Colonic mucosa (tissue), 4 donors: Measurements from ENCODE around the gene TRPT1. TPM values are rescaled to one million over a fixed set of nuclear protein-coding genes. Genes with fewer than 3 reads are reported as not detected.

Experiments
- DNase-seq: peaks from one replicate; pipeline ENCODE4 v3.0.0-alpha.2; 2020
- H3K27ac ChIP-seq: fragments of 200-600 bp; one replicate; pipeline ENCODE4 v1.8.0; 2021
- H3K27me3 ChIP-seq: fragments of 200-600 bp; one replicate; pipeline ENCODE4 v1.8.0; 2021
- H3K36me3 ChIP-seq: fragments of 200-600 bp; one replicate; pipeline ENCODE4 v1.8.0; 2021
- H3K4me1 ChIP-seq: fragments of 200-600 bp; one replicate; pipeline ENCODE4 v1.8.0; 2021; ENCODE audit warnings: mild to moderate bottlenecking
- H3K4me3 ChIP-seq: fragments of 200-600 bp; one replicate; pipeline ENCODE4 v1.8.0; 2021
- H3K9ac ChIP-seq, 2 donors: one replicate each; pipeline ENCODE4 v1.7.0; 2013; ENCODE audit warnings: control low read depth in 2 of 2, low read depth in 2 of 2, low read length in 2 of 2
- H3K9me3 ChIP-seq: fragments of 200-600 bp; one replicate; pipeline ENCODE4 v1.8.0; 2021
- CTCF ChIP-seq: fragments of 200-600 bp; IDR thresholded peaks from one replicate; pipeline ENCODE4 v1.8.0; 2022; ENCODE audit warnings: antibody characterized with exemption, mild to moderate bottlenecking
- intact Hi-C: fragments of 100-400 bp; cut with DNase I; formaldehyde crosslinking; loops from one replicate; pipeline ENCODE4 v1.14.1; 2022
- total RNA-seq, 2 donors: library from RNA; stranded (reverse); fragmentation: NEBNext Ultra II Directional in 1 of 2; extraction: Animal tissue kit (Norgen Biotek cat#: 25700) in 1 of 2; gene quantifications; one replicate each; pipeline ENCODE4 v1.2.1, GENCODE V29; 2021
- donor health status: healthy.
- donor health status: DM: no; HTN: no; CAD: no.
- donor health status: DM: no; HTN: no; CAD: no.

TRPT1 gene
- total RNA-seq, 2 donors from 2014 or later: 52.3 to 63.6 TPM

GRCh38 chr11:64261556-64262080 lies 35.6 kb upstream of the TRPT1 start:
- Histone ChIP-seq H3K27me3 (no peaks in the 10 kb centered on the region), H3K4me1 (no peaks in the 10 kb centered on the region), H3K36me3 (peaks cover 31% of the 10 kb centered on the region), H3K9me3 (no peaks in the 10 kb centered on the region), H3K4me3 (no peak overlapping the region), H3K27ac (no peak overlapping the region), H3K9ac (no peak overlapping the region)
- DNase-seq: no peak
- intact Hi-C loops: no loop called here
- no peak for TF ChIP-seq CTCF

GRCh38 chr11:64260147-64260708 lies 34.2 kb upstream of the TRPT1 start:
- intact Hi-C loops: no loop called here
- no peaks in the 10 kb centered on the region for H3K9me3 ChIP-seq
- H3K4me1 ChIP-seq: no peaks in the 10 kb centered on the region
- H3K27ac ChIP-seq: no peak overlapping the region
- no peak overlapping the region for H3K4me3 ChIP-seq
- TF ChIP-seq CTCF: no peak
- DNase-seq: no peak
- peaks cover 27% of the 10 kb centered on the region for H3K36me3 ChIP-seq
- no peaks in the 10 kb centered on the region for H3K27me3 ChIP-seq
- no peak overlapping the region for H3K9ac ChIP-seq

GRCh38 chr11:64259533-64260067 lies 33.6 kb upstream of the TRPT1 start:
- TF ChIP-seq CTCF: no peak

GRCh38 chr11:64258946-64259532 lies 33.1 kb upstream of the TRPT1 start:
- intact Hi-C loops: no loop called here
- H3K36me3 ChIP-seq: peaks cover 20% of the 10 kb centered on the region
- no peak for DNase-seq

More at GRCh38 chr11:64259533-64260067, 33.6 kb upstream of the TRPT1 start:
- Histone ChIP-seq H3K4me3 (no peak overlapping the region), H3K9ac (no peak overlapping the region), H3K9me3 (no peaks in the 10 kb centered on the region), H3K27me3 (no peaks in the 10 kb centered on the region), H3K4me1 (no peaks in the 10 kb centered on the region), H3K27ac (no peak overlapping the region), H3K36me3 (peaks cover 21% of the 10 kb centered on the region)
- intact Hi-C loops: no loop called here
- DNase-seq: no peak

GRCh38 chr11:64258356-64258755 lies 32.4 kb upstream of the TRPT1 start:
- Histone ChIP-seq H3K4me3 (no peak overlapping the region), H3K27ac (no peak overlapping the region), H3K27me3 (no peaks in the 10 kb centered on the region), H3K9ac (no peak overlapping the region), H3K36me3 (peaks cover 14% of the 10 kb centered on the region), H3K4me1 (peaks cover 1% of the 10 kb centered on the region), H3K9me3 (no peaks in the 10 kb centered on the region)
- intact Hi-C loops: no loop called here
- TF ChIP-seq CTCF: no peak
- no peak for DNase-seq

More at GRCh38 chr11:64258946-64259532, 33.1 kb upstream of the TRPT1 start:
- no peak overlapping the region for H3K27ac ChIP-seq
- H3K9me3 ChIP-seq: no peaks in the 10 kb centered on the region
- no peak overlapping the region for H3K9ac ChIP-seq
- no peaks in the 10 kb centered on the region for H3K27me3 ChIP-seq
- no peak for TF ChIP-seq CTCF
- H3K4me1 ChIP-seq: no peaks in the 10 kb centered on the region
- no peak overlapping the region for H3K4me3 ChIP-seq
